OCI-LY3 (cell line): Measurements from ENCODE around the gene ODC1.

Source experiments
- H2AFZ ChIP-seq: fragments of 200-600, 300-600 bp; shearing (Covaris generic); 2 replicates; pipeline ENCODE4 v1.6.0; 2014; ENCODE audit warnings: antibody characterized with exemption, low read depth, low read length
- H3K27ac ChIP-seq: fragments of 200-600, 300-600 bp; sonication (generic); 2 replicates; pipeline ENCODE4 v1.5.1; 2014; ENCODE audit warnings: mild to moderate bottlenecking, low read length, moderate library complexity, mixed read lengths
- H3K27me3 ChIP-seq: fragments of 200-600, 300-600 bp; sonication (generic); 2 replicates; pipeline ENCODE4 v1.6.1; 2014; ENCODE audit warnings: low read depth, low read length, mixed read lengths
- H3K36me3 ChIP-seq: fragments of 200-600, 300-600 bp; sonication (generic); replicated peaks from 2 replicates; pipeline ENCODE3; 2014; ENCODE audit warnings: low read depth, low read length, mixed read lengths
- H3K4me1 ChIP-seq: fragments of 300-600, 200-600 bp; sonication (generic); 2 replicates; pipeline ENCODE4 v1.6.1; 2014; ENCODE audit warnings: low read length, mixed read lengths
- H3K4me2 ChIP-seq: fragments of 200-600, 300-600 bp; sonication (generic); 2 replicates; pipeline ENCODE4 v1.6.1; 2014; ENCODE audit warnings: low read length, mixed read lengths
- H3K4me3 ChIP-seq: fragments of 300-600, 200-600 bp; sonication (generic); 2 replicates; pipeline ENCODE4 v1.5.1; 2014; ENCODE audit warnings: antibody characterized with exemption, mild to moderate bottlenecking, low read length, moderate library complexity
- H3K79me2 ChIP-seq: fragments of 300-600, 200-600 bp; shearing (Covaris generic); 2 replicates; pipeline ENCODE4 v1.6.1; 2014; ENCODE audit warnings: mild to moderate bottlenecking, low read length, mixed read lengths
- H3K9ac ChIP-seq: fragments of 300-600, 200-600 bp; shearing (Covaris generic); 2 replicates; pipeline ENCODE4 v1.6.0; 2014; ENCODE audit warnings: mild to moderate bottlenecking, low read length, moderate library complexity
- H3K9me3 ChIP-seq: fragments of 200-600, 300-600 bp; shearing (Covaris generic); 2 replicates; pipeline ENCODE4 v1.6.1; 2014; ENCODE audit warnings: low read length, mixed read lengths; ENCODE audit not compliant: insufficient read depth
- H4K20me1 ChIP-seq: fragments of 200-600, 300-600 bp; sonication (generic); 2 replicates; pipeline ENCODE4 v1.6.1; 2016; ENCODE audit warnings: low read length, mixed read lengths; ENCODE audit not compliant: insufficient read depth
- EZH2phosphoT487 ChIP-seq: fragments of 200-600 bp; shearing (Covaris generic); IDR thresholded peaks from 2 replicates; pipeline ENCODE4 v1.6.1; 2018; ENCODE audit warnings: antibody characterized with exemption, mixed run types, low read depth
- TF ChIP-seq, protein P1 (sequence below): fragments of 200-600, 300-600 bp; sonication (generic); IDR thresholded peaks from 2 replicates; pipeline ENCODE4 v1.5.1; 2014; ENCODE audit warnings: antibody characterized with exemption, low read length, low read depth

The ODC1 gene

DNA sequence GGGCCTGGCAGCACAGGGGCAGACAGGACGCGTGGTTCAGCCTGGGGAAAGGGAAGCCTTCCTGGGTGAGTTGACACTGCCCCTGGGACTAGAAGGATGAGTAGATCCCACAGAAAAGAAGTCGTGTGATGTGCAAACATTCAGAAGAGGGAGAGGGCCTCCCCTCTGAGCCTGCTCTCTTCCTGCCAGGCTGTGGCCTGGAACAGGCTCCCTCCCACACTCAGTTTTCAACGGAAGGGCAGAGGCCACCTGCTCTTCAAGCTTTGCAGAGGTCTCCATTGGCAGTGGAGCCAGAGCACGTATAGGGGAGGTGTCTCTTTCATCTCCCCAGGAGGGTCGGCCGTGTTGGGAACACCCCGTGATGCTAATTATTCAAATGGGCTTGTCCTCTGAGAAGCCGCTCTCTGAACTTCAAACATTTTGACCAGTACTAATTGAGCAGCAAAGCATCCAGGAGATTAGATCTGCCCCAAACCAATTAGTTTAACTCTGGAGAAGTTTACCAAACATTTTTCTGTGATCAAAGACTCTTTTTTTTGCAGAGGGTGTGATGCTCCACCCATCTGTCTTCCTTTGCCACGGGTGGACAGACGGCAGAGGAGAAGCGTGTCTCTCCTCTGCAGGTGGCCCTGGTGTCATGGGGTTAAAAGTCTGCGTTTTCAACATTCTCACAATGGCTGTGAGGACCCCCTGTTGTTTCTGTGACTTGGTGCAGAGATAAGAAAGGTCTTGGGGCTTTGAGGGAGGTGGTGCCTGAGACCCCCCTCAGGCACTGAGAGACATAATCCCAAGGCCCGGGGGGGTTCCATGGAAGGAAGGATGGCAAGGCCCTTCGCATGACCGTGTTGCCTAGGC, 29.5 kb upstream of the ODC1 start:
- H2AFZ ChIP-seq = no peak overlapping the region

DNA sequence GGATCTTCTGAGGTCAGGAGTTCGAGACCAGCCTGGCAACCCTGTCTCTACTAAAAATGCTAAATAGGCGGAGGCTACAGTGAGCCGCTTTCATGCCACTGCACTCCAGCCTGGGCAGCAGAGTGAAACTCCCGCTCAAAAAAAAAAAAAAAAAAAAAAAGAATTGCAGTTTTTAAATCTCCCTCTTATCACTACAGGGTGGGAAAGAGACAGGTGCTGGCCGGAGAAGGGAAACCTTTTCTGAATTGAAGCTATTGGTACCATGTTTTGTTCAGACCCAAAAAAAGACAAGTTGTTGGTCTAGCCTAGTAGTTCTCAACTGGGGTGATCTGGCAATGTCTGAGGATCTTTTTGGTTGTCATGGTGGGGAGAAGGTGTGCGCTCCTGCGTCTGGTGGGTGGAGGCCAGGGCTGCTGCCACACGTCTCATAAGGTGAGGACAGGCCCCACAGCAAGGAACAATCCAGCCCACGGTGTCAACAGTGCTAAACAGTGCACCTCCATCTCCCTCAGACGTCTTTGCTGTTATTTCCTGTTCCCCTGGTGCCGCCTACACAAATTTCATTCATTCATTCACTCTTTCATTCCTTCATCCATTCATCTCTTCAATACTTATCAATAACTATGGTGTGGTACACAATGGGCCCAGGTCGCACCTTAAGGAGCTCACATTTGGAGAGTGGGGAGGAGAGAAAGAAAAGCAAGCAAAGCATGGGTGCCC, 28.8 kb upstream of the ODC1 start:
- Histone ChIP-seq H2AFZ (no peak overlapping the region), H3K4me2 (no peak overlapping the region), H3K9ac (no peak overlapping the region), H3K27me3 (peaks cover 9% of the 10 kb centered on the region), H3K79me2 (no peaks in the 10 kb centered on the region), H3K36me3 (no peaks in the 10 kb centered on the region), H3K4me3 (no peak overlapping the region), H3K9me3 (no peaks in the 10 kb centered on the region), H3K4me1 (no peaks in the 10 kb centered on the region), H4K20me1 (no peaks in the 10 kb centered on the region), H3K27ac (no peak overlapping the region)
- no peak for TF ChIP-seq EZH2phosphoT487
- TF ChIP-seq, protein P1, sequence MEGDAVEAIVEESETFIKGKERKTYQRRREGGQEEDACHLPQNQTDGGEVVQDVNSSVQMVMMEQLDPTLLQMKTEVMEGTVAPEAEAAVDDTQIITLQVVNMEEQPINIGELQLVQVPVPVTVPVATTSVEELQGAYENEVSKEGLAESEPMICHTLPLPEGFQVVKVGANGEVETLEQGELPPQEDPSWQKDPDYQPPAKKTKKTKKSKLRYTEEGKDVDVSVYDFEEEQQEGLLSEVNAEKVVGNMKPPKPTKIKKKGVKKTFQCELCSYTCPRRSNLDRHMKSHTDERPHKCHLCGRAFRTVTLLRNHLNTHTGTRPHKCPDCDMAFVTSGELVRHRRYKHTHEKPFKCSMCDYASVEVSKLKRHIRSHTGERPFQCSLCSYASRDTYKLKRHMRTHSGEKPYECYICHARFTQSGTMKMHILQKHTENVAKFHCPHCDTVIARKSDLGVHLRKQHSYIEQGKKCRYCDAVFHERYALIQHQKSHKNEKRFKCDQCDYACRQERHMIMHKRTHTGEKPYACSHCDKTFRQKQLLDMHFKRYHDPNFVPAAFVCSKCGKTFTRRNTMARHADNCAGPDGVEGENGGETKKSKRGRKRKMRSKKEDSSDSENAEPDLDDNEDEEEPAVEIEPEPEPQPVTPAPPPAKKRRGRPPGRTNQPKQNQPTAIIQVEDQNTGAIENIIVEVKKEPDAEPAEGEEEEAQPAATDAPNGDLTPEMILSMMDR = no peak

More for the DNA sequence above, 29.5 kb upstream of the ODC1 start:
- Histone ChIP-seq H3K9ac (no peak overlapping the region), H3K27ac (no peak overlapping the region), H3K79me2 (no peaks in the 10 kb centered on the region), H3K4me2 (no peak overlapping the region), H3K4me1 (no peaks in the 10 kb centered on the region), H3K9me3 (no peaks in the 10 kb centered on the region), H4K20me1 (no peaks in the 10 kb centered on the region), H3K27me3 (peaks cover 16% of the 10 kb centered on the region), H3K4me3 (no peak overlapping the region), H3K36me3 (no peaks in the 10 kb centered on the region)
- TF ChIP-seq EZH2phosphoT487 = no peak
- TF ChIP-seq, protein P1 = no peak

DNA sequence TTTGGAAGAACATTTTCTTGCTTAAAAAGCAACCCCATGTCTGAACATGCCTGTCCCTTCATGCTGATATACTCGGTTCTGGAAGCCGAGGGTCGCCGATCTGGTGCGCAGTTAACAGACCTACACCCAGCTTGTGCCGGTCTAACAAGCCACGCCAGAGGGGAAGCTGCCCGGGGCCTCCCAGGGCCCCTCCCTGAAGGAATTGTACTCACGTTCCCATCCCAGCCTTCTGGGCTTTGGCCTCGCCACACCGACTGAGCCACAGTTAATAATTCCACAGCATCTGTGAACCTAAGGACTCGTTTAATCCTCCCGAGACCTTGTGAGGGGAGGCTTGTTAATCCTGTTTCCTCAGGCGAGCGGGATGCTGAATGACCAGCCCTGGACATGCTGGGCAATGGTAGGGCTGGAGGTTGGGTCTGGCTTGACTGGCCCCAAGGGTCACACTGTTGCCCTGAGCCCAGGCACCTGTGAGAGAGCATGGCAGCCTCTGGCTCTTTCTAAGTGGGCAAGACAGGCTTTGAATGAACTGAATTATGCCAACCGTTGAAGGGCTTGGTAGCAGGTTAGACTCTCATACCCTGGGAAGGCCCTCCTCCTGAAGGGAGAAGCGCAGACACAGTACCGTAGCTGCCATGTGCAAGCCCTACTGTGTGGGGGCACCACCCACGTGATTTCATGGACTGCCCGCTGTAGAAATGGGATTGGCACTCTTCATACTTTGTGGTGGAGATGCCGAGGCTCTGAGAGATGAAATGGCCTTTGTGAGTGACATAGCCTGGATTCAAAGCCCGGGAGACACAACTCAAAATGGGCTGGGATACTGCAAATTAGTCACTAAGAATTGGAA, 27.9 kb upstream of the ODC1 start:
- no peaks in the 10 kb centered on the region for H4K20me1 ChIP-seq
- TF ChIP-seq, protein P1 = no peak
- no peak for TF ChIP-seq EZH2phosphoT487
- H2AFZ ChIP-seq = no peak overlapping the region
- H3K9ac ChIP-seq = no peak overlapping the region
- peaks cover 5% of the 10 kb centered on the region; the same call in 1 of the 2 replicates for H3K4me1 ChIP-seq
- H3K27me3 ChIP-seq = peaks cover 4% of the 10 kb centered on the region; the same call in 1 of the 2 replicates
- H3K79me2 ChIP-seq = no peaks in the 10 kb centered on the region
- H3K27ac ChIP-seq = no peak overlapping the region
- no peak overlapping the region for H3K4me2 ChIP-seq
- H3K9me3 ChIP-seq = no peaks in the 10 kb centered on the region
- H3K36me3 ChIP-seq = no peaks in the 10 kb centered on the region
- H3K4me3 ChIP-seq = no peak overlapping the region
